ENCODE data around the gene NPEPPS. TPM values are rescaled to one million over a fixed set of nuclear protein-coding genes. Genes with fewer than 3 reads are reported as not detected.

The NPEPPS gene
- total and polyA plus RNA-seq, 2 donors (not counting 1 experiment from before 2014, with no cell fraction given): 127 to 144 TPM

DNA sequence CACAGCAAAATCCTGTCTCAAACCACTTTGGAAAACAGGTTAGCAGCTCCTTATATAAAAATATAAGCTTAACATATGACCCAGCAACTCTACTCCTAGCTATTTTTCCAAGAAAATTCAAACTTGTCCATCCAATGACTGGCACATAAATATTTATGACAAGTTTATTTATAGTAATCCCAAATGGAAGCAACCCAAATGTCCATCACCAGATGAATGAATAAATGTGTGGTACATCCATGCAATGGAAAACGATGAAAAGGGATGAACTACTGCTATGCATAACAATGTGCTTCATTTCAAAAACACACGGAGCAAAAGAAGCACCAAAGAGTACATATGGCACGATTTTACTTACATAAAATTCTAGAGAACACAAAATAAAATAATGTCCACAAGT lies 109.2 kb downstream of the NPEPPS start:
- Histone ChIP-seq H3K36me3 (ENCODE audit: control insufficient read depth, insufficient read depth, low read length) (no peaks in the 10 kb centered on the region), H3K9me3 (ENCODE audit: control insufficient read depth, insufficient read depth, low read depth, low read length) (no peaks in the 10 kb centered on the region), H3K27me3 (ENCODE audit: control insufficient read depth, insufficient read depth, low read length) (no peaks in the 10 kb centered on the region), H3K27ac (ENCODE audit: insufficient read depth, low read length) (no peak overlapping the region), H4K20me1 (ENCODE audit: control insufficient read depth, extremely low read depth, insufficient read depth, low read length) (no peaks in the 10 kb centered on the region), H3K9ac (ENCODE audit: insufficient read depth, low read length) (no peak overlapping the region), H3K4me1 (ENCODE audit: control insufficient read depth, extremely low read depth, insufficient read depth, low read length) (no peaks in the 10 kb centered on the region), H3K4me2 (ENCODE audit: extremely low read depth, insufficient read depth, low read length) (no peak overlapping the region), H3K4me3 (replicated peaks in 1 of 4; ENCODE audit: control extremely low read depth in 1 of 4, insufficient read depth in 1 of 4, low read depth in 3 of 4, low read length in 4 of 4) (no peak overlapping the region), H3K79me2 (ENCODE audit: control insufficient read depth, insufficient read depth, low read length) (no peaks in the 10 kb centered on the region), H2AFZ (ENCODE audit: low read length) (no peak overlapping the region)
- no peak for TF ChIP-seq EZH2 (IDR thresholded peaks at IDR 0.05; ENCODE audit: low read length, missing control alignments)
- TF ChIP-seq, protein P1, sequence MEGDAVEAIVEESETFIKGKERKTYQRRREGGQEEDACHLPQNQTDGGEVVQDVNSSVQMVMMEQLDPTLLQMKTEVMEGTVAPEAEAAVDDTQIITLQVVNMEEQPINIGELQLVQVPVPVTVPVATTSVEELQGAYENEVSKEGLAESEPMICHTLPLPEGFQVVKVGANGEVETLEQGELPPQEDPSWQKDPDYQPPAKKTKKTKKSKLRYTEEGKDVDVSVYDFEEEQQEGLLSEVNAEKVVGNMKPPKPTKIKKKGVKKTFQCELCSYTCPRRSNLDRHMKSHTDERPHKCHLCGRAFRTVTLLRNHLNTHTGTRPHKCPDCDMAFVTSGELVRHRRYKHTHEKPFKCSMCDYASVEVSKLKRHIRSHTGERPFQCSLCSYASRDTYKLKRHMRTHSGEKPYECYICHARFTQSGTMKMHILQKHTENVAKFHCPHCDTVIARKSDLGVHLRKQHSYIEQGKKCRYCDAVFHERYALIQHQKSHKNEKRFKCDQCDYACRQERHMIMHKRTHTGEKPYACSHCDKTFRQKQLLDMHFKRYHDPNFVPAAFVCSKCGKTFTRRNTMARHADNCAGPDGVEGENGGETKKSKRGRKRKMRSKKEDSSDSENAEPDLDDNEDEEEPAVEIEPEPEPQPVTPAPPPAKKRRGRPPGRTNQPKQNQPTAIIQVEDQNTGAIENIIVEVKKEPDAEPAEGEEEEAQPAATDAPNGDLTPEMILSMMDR (conservative IDR thresholded peaks at IDR 0.05 in 1 of 2, IDR thresholded peaks at IDR 0.05 in 1 of 2; ENCODE audit: low read depth in 1 of 2, low read length in 2 of 2): no peak
- DNase-seq (ENCODE audit: low read depth in 2 of 2): no peak

GRCh38 chr17:47641202-47641601 lies 110.3 kb downstream of the NPEPPS start:
- Histone ChIP-seq H3K4me2 (ENCODE audit: extremely low read depth, insufficient read depth, low read length) (no peak overlapping the region), H3K4me3 (replicated peaks in 1 of 4; ENCODE audit: control extremely low read depth in 1 of 4, insufficient read depth in 1 of 4, low read depth in 3 of 4, low read length in 4 of 4) (no peak overlapping the region), H3K9ac (ENCODE audit: insufficient read depth, low read length) (no peak overlapping the region), H3K4me1 (ENCODE audit: control insufficient read depth, extremely low read depth, insufficient read depth, low read length) (no peaks in the 10 kb centered on the region), H3K27me3 (ENCODE audit: control insufficient read depth, insufficient read depth, low read length) (no peaks in the 10 kb centered on the region), H3K9me3 (ENCODE audit: control insufficient read depth, insufficient read depth, low read depth, low read length) (no peaks in the 10 kb centered on the region), H3K36me3 (ENCODE audit: control insufficient read depth, insufficient read depth, low read length) (no peaks in the 10 kb centered on the region), H3K79me2 (ENCODE audit: control insufficient read depth, insufficient read depth, low read length) (no peaks in the 10 kb centered on the region), H2AFZ (ENCODE audit: low read length) (no peak overlapping the region), H4K20me1 (ENCODE audit: control insufficient read depth, extremely low read depth, insufficient read depth, low read length) (no peaks in the 10 kb centered on the region), H3K27ac (ENCODE audit: insufficient read depth, low read length) (no peak overlapping the region)
- TF ChIP-seq, protein P1 (conservative IDR thresholded peaks at IDR 0.05 in 1 of 2, IDR thresholded peaks at IDR 0.05 in 1 of 2; ENCODE audit: low read depth in 1 of 2, low read length in 2 of 2): no peak
- no peak for TF ChIP-seq EZH2 (IDR thresholded peaks at IDR 0.05; ENCODE audit: low read length, missing control alignments)
- no peak for DNase-seq (ENCODE audit: low read depth in 2 of 2)

- TF ChIP-seq EZH2 (IDR thresholded peaks at IDR 0.05; ENCODE audit: low read length, missing control alignments): no peak
- TF ChIP-seq, protein P1 (conservative IDR thresholded peaks at IDR 0.05 in 1 of 2, IDR thresholded peaks at IDR 0.05 in 1 of 2; ENCODE audit: low read depth in 1 of 2, low read length in 2 of 2): no peak
- no peak overlapping the region for H2AFZ ChIP-seq (ENCODE audit: low read length)
- DNase-seq (ENCODE audit: low read depth in 2 of 2): no peak
- no peak overlapping the region for H3K4me3 ChIP-seq (replicated peaks in 1 of 4; ENCODE audit: control extremely low read depth in 1 of 4, insufficient read depth in 1 of 4, low read depth in 3 of 4, low read length in 4 of 4)
- no peak overlapping the region for H3K9ac ChIP-seq (ENCODE audit: insufficient read depth, low read length)
- no peaks in the 10 kb centered on the region for H3K9me3 ChIP-seq (ENCODE audit: control insufficient read depth, insufficient read depth, low read depth, low read length)
- H3K4me1 ChIP-seq (ENCODE audit: control insufficient read depth, extremely low read depth, insufficient read depth, low read length): no peaks in the 10 kb centered on the region
- H3K79me2 ChIP-seq (ENCODE audit: control insufficient read depth, insufficient read depth, low read length): no peaks in the 10 kb centered on the region
- H3K36me3 ChIP-seq (ENCODE audit: control insufficient read depth, insufficient read depth, low read length): no peaks in the 10 kb centered on the region
- no peak overlapping the region for H3K27ac ChIP-seq (ENCODE audit: insufficient read depth, low read length)
- no peak overlapping the region for H3K4me2 ChIP-seq (ENCODE audit: extremely low read depth, insufficient read depth, low read length)
- H4K20me1 ChIP-seq (ENCODE audit: control insufficient read depth, extremely low read depth, insufficient read depth, low read length): no peaks in the 10 kb centered on the region
- no peaks in the 10 kb centered on the region for H3K27me3 ChIP-seq (ENCODE audit: control insufficient read depth, insufficient read depth, low read length)
Measured at GRCh38 chr17:47643116-47643515, 112.2 kb downstream of the NPEPPS start.

Measured in fibroblast of lung (primary cell).